ENCODE results near the gene SRP14.

SRP14 gene

GRCh38 chr15:40054855-40055575, 16.0 kb upstream of the SRP14 start:
- no peak overlapping the region for H3K4me3 ChIP-seq (ENCODE audit: low read length)
- 84% methylated on average over 6 of the region's 6 CpGs for WGBS

DNA sequence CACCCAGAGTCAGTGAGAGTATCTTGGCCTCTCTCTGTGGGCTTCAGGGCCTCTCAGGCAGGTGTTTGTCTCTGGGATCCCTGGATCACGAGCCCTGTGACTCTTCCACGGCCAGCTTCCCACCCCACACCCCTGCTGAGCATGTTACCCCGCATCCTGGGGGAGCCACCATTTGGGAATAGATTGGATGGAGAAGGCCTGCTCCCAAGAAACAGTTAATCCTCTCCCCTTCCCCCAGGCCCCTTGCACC, 15.5 kb upstream of the SRP14 start:
- 69% methylated on average over 2 of the region's 3 CpGs for WGBS
- Histone ChIP-seq H3K9me3 (ENCODE audit: insufficient read depth, low read depth, low read length) (no peaks in the 10 kb centered on the region), H3K27me3 (ENCODE audit: insufficient read depth, low read length) (no peaks in the 10 kb centered on the region), H3K4me1 (ENCODE audit: insufficient read depth, low read length) (peaks cover 6% of the 10 kb centered on the region; the same call in 1 of the 2 replicates), H3K36me3 (ENCODE audit: insufficient read depth, low read length) (no peaks in the 10 kb centered on the region), H3K4me3 (ENCODE audit: low read length) (no peak overlapping the region), H3K9ac (ENCODE audit: low read depth, low read length) (no peak overlapping the region), H3K27ac (ENCODE audit: low read depth, low read length) (no peak overlapping the region)

More at GRCh38 chr15:40054855-40055575, 16.0 kb upstream of the SRP14 start:
- no peaks in the 10 kb centered on the region for H3K9me3 ChIP-seq (ENCODE audit: insufficient read depth, low read depth, low read length)
- H3K27ac ChIP-seq (ENCODE audit: low read depth, low read length) = no peak overlapping the region
- H3K9ac ChIP-seq (ENCODE audit: low read depth, low read length) = no peak overlapping the region; the same call in 1 of the 2 replicates
- no peaks in the 10 kb centered on the region for H3K36me3 ChIP-seq (ENCODE audit: insufficient read depth, low read length)
- no peaks in the 10 kb centered on the region for H3K27me3 ChIP-seq (ENCODE audit: insufficient read depth, low read length)
- H3K4me1 ChIP-seq (ENCODE audit: insufficient read depth, low read length) = peaks cover 6% of the 10 kb centered on the region; the same call in 1 of the 2 replicates

DNA sequence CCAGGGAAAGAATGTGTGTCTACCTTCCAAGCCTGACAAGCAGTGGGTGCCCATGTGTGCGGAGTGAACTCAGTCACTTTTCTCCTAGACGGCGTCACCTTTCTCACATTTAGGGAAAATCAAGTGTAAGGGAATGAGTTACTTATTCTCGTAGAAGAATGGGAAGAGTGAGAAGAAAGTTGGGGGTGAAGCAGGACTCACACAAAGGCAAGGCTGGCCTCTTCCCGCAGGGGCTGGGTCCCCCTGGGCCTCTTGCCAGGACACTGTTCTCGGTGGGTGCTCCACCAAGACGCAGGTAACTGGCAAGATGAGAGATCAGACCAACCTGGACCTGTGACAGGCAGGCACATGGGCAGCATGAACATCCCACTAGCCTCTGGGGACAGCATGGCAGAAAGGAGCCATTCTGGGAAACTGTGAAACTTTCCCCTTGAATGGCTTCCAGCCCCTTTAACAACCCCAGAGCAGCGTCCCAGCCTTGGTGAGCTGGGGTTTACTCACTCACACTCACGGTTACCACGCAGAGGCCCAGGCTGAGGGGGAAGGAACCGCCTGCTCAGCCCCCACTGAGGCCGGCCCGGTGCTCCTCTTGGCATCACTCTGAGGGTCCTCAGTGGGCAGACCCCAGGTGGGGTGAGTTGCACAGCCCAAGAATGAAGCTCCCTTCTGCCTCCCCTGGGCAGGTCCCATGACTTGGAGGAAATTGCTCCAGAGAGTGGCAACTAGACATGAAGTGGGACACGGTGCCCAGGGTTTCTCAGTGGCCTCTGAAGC, 15.0 kb upstream of the SRP14 start:
- Histone ChIP-seq H3K4me3 (ENCODE audit: low read length) (no peak overlapping the region), H3K9me3 (ENCODE audit: insufficient read depth, low read depth, low read length) (no peaks in the 10 kb centered on the region)
- WGBS = 92% methylated on average over 14 of the region's 14 CpGs

DNA sequence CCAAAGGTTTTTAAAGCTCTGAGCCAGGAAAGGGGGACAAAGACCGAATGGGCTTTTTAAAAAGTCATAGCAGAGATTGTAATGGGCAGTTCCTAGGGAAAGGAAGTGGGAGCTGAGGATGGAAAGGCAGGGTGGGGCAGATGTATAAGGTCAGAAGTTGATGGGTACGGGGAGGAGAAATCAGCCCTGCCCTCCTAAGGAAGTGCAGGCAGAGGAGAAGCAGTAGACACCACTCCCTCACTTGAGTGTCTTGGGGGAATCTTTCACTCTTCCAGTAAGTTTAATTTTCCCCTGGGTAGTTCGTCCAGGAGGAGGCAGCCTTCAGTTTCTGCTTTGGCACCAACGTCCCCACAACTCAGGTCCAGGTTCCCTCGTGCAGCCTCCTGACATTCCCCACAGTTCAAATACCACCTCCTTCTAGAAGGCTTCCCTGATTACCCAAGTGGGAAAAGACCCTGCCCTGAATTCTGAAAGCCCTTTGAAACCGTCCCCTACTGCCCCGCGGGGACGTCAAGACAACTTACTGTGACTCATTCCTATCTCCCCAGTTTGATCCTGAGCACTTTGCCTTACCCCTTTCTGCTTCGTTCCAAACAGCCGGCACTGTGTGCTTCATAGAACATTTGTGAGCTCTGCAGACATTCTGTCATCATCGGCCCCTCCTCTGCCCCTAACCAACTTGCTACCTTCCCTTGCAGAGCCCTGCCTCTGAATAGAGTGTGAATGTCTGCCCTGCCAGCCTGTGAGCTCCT, 14.3 kb upstream of the SRP14 start:
- Histone ChIP-seq H3K4me1 (ENCODE audit: insufficient read depth, low read length) (peaks cover 6% of the 10 kb centered on the region; the same call in 1 of the 2 replicates), H3K27ac (ENCODE audit: low read depth, low read length) (no peak overlapping the region), H3K4me3 (ENCODE audit: low read length) (no peak overlapping the region), H3K9me3 (ENCODE audit: insufficient read depth, low read depth, low read length) (no peaks in the 10 kb centered on the region), H3K9ac (ENCODE audit: low read depth, low read length) (no peak overlapping the region), H3K27me3 (ENCODE audit: insufficient read depth, low read length) (no peaks in the 10 kb centered on the region), H3K36me3 (ENCODE audit: insufficient read depth, low read length) (no peaks in the 10 kb centered on the region)
- 67% methylated on average over 12 of the region's 12 CpGs for WGBS

More for the DNA sequence above, 15.0 kb upstream of the SRP14 start:
- H3K27me3 ChIP-seq (ENCODE audit: insufficient read depth, low read length) = no peaks in the 10 kb centered on the region
- H3K4me1 ChIP-seq (ENCODE audit: insufficient read depth, low read length) = peaks cover 6% of the 10 kb centered on the region; the same call in 1 of the 2 replicates
- H3K36me3 ChIP-seq (ENCODE audit: insufficient read depth, low read length) = no peaks in the 10 kb centered on the region
- no peak overlapping the region for H3K9ac ChIP-seq (ENCODE audit: low read depth, low read length)
- no peak overlapping the region for H3K27ac ChIP-seq (ENCODE audit: low read depth, low read length)

GRCh38 chr15:40052604-40053003, 13.6 kb upstream of the SRP14 start:
- no peaks in the 10 kb centered on the region for H3K9me3 ChIP-seq (ENCODE audit: insufficient read depth, low read depth, low read length)
- H3K9ac ChIP-seq (ENCODE audit: low read depth, low read length) = no peak overlapping the region
- H3K36me3 ChIP-seq (ENCODE audit: insufficient read depth, low read length) = no peaks in the 10 kb centered on the region
- H3K4me3 ChIP-seq (ENCODE audit: low read length) = no peak overlapping the region
- no peak overlapping the region for H3K27ac ChIP-seq (ENCODE audit: low read depth, low read length)
- WGBS = 93% methylated on average over 4 of the region's 6 CpGs
- H3K4me1 ChIP-seq (ENCODE audit: insufficient read depth, low read length) = peaks cover 8% of the 10 kb centered on the region; the same call in 1 of the 2 replicates
- H3K27me3 ChIP-seq (ENCODE audit: insufficient read depth, low read length) = no peaks in the 10 kb centered on the region

DNA sequence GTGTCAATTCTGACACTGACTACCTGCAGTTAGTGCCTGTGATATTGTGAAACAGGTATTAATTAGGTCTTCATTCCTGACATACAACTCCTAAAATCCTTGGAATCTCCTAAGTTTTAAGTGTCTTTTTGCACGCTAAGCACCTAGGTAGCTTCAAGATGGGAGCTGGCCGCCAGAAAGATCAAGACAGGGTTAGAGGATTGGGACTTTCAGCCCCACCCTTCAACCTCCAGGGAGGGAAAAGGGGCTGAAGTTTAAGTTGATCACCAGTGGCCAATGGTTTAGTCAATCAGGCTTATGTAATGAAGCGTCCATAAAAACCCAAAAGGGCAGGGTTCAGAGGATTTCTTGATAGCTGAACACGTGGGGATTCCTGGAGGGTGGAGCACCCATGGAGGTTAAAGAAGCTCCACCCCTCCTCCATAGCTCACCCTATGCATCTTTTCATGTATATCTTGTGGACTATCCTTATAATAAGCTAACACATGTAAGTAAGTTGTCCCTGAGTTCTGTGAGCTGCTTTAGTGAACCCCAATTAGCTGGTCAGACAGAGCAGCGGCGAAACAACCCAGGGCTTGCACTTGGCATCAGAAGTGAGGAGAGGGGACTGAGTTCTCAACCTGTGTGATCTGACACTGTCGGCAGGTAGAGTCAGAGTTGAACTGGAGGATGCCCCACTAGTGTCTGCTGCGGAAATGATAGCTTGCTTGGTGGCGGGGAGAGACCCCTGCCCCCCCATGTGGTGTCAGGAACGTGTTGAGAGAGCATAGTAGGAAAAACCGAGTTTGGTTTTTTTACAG, 12.8 kb upstream of the SRP14 start:
- 86% methylated on average over 11 of the region's 11 CpGs for WGBS
- no peak overlapping the region for H3K9ac ChIP-seq (ENCODE audit: low read depth, low read length)
- H3K27ac ChIP-seq (ENCODE audit: low read depth, low read length) = no peak overlapping the region
- no peaks in the 10 kb centered on the region for H3K36me3 ChIP-seq (ENCODE audit: insufficient read depth, low read length)
- H3K27me3 ChIP-seq (ENCODE audit: insufficient read depth, low read length) = no peaks in the 10 kb centered on the region
- no peaks in the 10 kb centered on the region for H3K9me3 ChIP-seq (ENCODE audit: insufficient read depth, low read depth, low read length)
- H3K4me1 ChIP-seq (ENCODE audit: insufficient read depth, low read length) = peaks cover 9% of the 10 kb centered on the region; the same call in 1 of the 2 replicates
- no peak overlapping the region for H3K4me3 ChIP-seq (ENCODE audit: low read length)

DNA sequence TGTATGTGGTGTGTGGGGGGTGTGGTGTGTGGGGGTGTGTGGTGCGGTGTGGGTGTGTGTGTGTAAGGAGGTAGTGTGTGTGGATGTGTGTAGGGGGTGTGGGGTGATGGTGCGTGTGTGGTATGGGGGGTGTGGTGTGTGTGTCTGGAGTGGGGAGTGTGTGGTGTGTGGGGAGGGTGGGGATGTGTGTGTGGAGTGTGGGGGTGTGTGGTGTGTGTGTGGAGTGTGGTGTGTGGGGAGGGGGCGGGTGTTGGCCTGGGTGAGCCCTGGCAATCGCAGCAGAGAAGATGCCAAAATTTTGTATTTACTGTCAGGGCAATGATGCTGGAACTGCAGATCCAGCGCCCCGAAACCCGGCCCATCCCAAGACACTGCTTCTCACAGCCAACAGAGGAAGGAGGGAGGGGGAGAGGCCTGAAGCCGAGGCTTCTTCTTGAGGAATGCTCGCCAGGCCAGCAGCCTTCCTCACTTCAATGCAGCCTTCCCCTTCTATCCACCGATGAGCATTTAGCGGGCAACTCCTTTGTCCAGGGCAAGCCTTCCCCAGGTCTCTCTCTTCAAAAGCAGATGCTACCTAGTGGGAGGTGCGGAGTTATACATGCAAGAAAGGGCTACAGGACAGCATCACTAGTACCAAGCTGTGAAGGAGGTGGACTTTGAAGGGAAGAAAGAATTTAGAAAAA, 11.9 kb upstream of the SRP14 start:
- Histone ChIP-seq H3K27ac (ENCODE audit: low read depth, low read length) (peak overlapping the region; percentile 31; the same call in 1 of the 2 replicates), H3K4me1 (ENCODE audit: insufficient read depth, low read length) (peaks cover 9% of the 10 kb centered on the region), H3K27me3 (ENCODE audit: insufficient read depth, low read length) (no peaks in the 10 kb centered on the region), H3K9ac (ENCODE audit: low read depth, low read length) (no peak overlapping the region), H3K9me3 (ENCODE audit: insufficient read depth, low read depth, low read length) (no peaks in the 10 kb centered on the region), H3K4me3 (ENCODE audit: low read length) (no peak overlapping the region), H3K36me3 (ENCODE audit: insufficient read depth, low read length) (no peaks in the 10 kb centered on the region)
- 49% methylated on average over 12 of the region's 12 CpGs for WGBS

GRCh38 chr15:40048926-40049475, 10.0 kb upstream of the SRP14 start:
- Histone ChIP-seq H3K9ac (ENCODE audit: low read depth, low read length) (no peak overlapping the region), H3K27ac (ENCODE audit: low read depth, low read length) (no peak overlapping the region), H3K9me3 (ENCODE audit: insufficient read depth, low read depth, low read length) (no peaks in the 10 kb centered on the region), H3K27me3 (ENCODE audit: insufficient read depth, low read length) (no peaks in the 10 kb centered on the region), H3K4me1 (ENCODE audit: insufficient read depth, low read length) (peaks cover 20% of the 10 kb centered on the region), H3K36me3 (ENCODE audit: insufficient read depth, low read length) (no peaks in the 10 kb centered on the region), H3K4me3 (ENCODE audit: low read length) (no peak overlapping the region)
- 93% methylated on average over 3 of the region's 3 CpGs for WGBS

DNA sequence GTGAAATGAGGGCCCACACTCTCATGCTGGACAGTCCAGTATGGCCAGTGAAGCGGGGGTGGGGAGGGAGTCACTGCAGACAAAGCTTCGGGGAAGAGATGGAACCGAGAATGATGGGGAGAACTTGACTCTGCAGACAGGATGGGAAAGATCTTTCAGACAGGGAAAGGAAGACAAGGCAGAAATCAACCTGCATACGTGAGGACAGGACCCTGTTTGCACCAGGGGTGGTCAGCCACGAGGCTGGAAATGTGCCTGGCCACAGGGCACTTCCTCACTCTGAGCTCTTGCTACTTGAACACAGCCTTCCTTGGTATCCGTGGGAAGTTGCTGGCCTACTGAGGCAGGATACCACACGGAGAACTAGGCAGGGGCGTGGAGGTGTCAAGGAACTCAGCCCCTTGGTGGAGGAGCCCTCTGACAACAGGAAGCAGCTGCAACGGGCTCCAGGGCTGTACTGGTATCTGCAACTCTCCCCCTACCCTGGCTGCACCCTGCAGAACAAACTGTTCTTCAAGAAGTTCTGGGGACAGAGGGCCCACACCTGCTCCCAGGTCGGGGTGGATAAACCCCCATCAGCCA, 9.3 kb upstream of the SRP14 start:
- H3K4me1 ChIP-seq (ENCODE audit: insufficient read depth, low read length) = peaks cover 20% of the 10 kb centered on the region
- no peaks in the 10 kb centered on the region for H3K27me3 ChIP-seq (ENCODE audit: insufficient read depth, low read length)
- no peak overlapping the region for H3K4me3 ChIP-seq (ENCODE audit: low read length)
- no peak overlapping the region for H3K27ac ChIP-seq (ENCODE audit: low read depth, low read length)
- H3K9ac ChIP-seq (ENCODE audit: low read depth, low read length) = no peak overlapping the region
- no peaks in the 10 kb centered on the region for H3K9me3 ChIP-seq (ENCODE audit: insufficient read depth, low read depth, low read length)
- WGBS = 78% methylated on average over 10 of the region's 10 CpGs
- no peaks in the 10 kb centered on the region for H3K36me3 ChIP-seq (ENCODE audit: insufficient read depth, low read length)

Measured in HUES64 (cell line).